Activated naive CD8-positive, alpha-beta T cell treated with anti-CD3 and anti-CD28 coated beads, Interleukin-2, amount 50 U/mL, for 16 hours (primary cell): Measurements from ENCODE around the gene SLC16A12.
"Not testable (repeated sequence)": the region's sequence is repeated elsewhere in the genome, so short reads cannot be mapped to it uniquely, and the experiment has no call there.

Source experiments
- DNase-seq: peaks from one replicate; pipeline ENCODE4 v3.0.0-alpha.2; 2020; ENCODE audit warnings: low read depth, low spot score

Gene SLC16A12

DNA sequence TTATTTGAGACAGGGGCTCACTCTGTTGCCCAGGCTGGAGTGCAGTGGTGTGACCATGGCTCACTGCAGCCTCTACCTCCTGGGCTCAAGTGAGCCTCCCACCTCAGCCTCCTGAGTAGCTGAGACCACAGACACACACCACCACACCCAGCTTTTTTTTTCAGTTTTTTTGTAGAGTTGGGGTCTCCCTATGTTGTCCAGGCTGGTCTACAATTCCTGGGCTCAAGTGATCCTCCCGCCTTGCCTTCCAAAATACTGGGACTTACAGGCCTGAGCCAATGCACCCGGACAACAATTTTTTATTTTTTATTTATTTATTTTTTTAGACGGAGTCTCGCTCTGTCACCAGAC is 144.2 kb downstream of the SLC16A12 start:
- not testable (repeated sequence) for DNase-seq

- DNase-seq = no peak
These were observed 144.7 kb downstream of the SLC16A12 start for GRCh38 chr10:89390476-89391225.

GRCh38 chr10:89389254-89389653 is 146.1 kb downstream of the SLC16A12 start:
- no peak for DNase-seq

DNA sequence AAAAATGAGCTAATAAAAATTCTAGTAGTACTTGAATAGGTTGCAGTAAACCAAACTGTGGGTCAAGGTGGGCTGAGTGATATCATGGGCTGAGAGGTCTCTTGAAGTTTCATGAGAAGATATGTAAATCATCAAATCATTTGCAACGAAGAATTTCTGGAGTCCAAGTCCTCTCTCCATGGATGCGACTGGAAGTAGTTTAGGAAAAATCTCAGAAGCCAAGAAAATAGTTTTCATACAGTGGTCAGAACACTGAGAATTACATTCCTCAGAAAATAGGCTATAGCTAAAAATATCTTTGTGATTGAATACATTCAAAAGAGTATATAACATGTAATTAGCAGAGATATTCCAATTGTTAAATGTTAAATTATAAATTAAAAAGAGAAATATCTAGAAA is 146.6 kb downstream of the SLC16A12 start:
- DNase-seq = no peak

- DNase-seq = no peak
These were observed 150.7 kb downstream of the SLC16A12 start for GRCh38 chr10:89384474-89385340.

GRCh38 chr10:89382757-89383156 is 152.6 kb downstream of the SLC16A12 start:
- no peak for DNase-seq
